ENCODE measurements around the gene SLC17A2. TPM values are rescaled to one million over a fixed set of nuclear protein-coding genes. Genes with fewer than 3 reads are reported as not detected.

SLC17A2 gene
- total and polyA plus RNA-seq, 12 donors, result not detected

DNA sequence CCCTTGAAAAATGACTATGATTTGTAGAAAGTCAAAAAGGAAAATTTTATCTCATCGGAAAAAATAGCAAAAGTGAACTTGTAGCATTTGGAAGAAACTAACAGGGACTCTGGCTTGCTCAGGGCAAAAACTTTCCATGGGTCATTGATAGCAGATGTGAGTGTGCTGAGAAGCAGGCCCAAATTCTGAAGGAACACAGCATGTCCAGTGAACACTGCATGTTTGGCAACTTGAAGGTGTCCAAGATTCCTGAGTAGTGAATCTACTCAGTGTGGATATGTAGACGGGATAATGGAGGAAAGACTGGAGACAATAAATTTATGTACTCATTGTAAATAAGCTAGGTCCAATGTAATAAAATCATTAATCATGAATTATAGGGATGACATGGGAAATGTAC is 8.2 kb downstream of the SLC17A2 start:
- TF ChIP-seq CTCF (IDR thresholded peaks at IDR 0.05), result no peak
- Histone ChIP-seq H3K27ac (peak overlapping the region in 1 of 10 donors; percentile 37), H3K4me3 (no peak overlapping the region), H3K4me1 (peaks cover 0 to 6% (median 0%) of the 10 kb centered on the region in 9 donors), H3K36me3 (no peaks in the 10 kb centered on the region), H3K9me3 (no peaks in the 10 kb centered on the region), H3K27me3 (peaks cover 0 to 5% (median 0%) of the 10 kb centered on the region in 7 donors)
- WGBS, 2 donors, result 63 to 71% methylated on average over 2 of the region's 2 CpGs
- intact Hi-C loops (cut with DNase I), result no loop called here
- ATAC-seq (peak in 7 of 8 donors; percentile 39 to 85 (median 73)), DNase-seq (peak in 1 of 2 donors; percentile 13)

DNA sequence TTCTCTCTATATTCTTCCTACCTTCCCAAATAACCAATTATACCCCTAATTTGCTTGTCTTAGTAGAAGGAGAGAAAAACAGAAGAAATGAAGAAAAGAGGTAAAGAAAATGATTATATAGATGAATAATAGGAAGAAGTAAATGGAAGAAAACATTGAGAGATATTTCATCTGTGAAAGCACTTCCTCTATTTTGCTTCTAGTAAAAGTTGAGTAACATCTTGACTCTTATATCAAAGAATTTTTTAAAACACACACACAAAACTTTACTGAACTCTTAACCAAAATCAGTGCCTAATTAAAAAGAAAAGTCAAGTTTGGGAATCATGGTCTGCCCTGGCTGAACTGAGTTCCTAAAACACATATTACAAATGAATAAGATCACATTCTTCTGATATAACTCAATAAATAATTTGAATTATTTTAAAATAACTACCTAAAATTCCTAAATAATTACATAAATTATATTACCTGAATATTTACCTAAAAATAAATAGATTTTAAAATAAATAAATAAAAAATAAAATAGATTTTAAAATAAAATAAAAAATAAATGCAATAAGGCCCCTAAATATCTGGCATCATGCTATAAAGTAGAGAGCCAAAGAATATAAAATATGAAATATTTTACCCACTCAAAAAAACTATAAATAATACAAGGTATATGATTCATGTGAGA is 8.8 kb downstream of the SLC17A2 start:
- Histone ChIP-seq H3K36me3 (no peaks in the 10 kb centered on the region), H3K9me3 (no peaks in the 10 kb centered on the region), H3K4me1 (peaks cover 0 to 3% (median 0%) of the 10 kb centered on the region in 9 donors), H3K27me3 (peaks cover 0 to 5% (median 0%) of the 10 kb centered on the region in 7 donors), H3K4me3 (no peak overlapping the region), H3K27ac (peak overlapping the region in 1 of 10 donors; percentile 37)
- no peak for TF ChIP-seq CTCF (IDR thresholded peaks at IDR 0.05)
- ATAC-seq, result no peak
- intact Hi-C loops (cut with DNase I), result no loop called here
- no peak for DNase-seq

GRCh38 chr6:25919657-25920056 is 10.8 kb downstream of the SLC17A2 start:
- Histone ChIP-seq H3K9me3 (no peaks in the 10 kb centered on the region), H3K4me1 (peaks cover 0 to 3% (median 0%) of the 10 kb centered on the region in 9 donors), H3K27ac (no peak overlapping the region), H3K27me3 (peaks cover 0 to 12% (median 0%) of the 10 kb centered on the region in 7 donors), H3K36me3 (no peaks in the 10 kb centered on the region), H3K4me3 (no peak overlapping the region)
- TF ChIP-seq CTCF (IDR thresholded peaks at IDR 0.05), result no peak
- WGBS, 2 donors, result 86 to 89% methylated on average over 4 to 5 of the region's 5 CpGs
- DNase-seq (no peak), ATAC-seq (no peak)
- intact Hi-C loops (cut with DNase I), result no loop called here

GRCh38 chr6:25918083-25918683 is 12.3 kb downstream of the SLC17A2 start:
- intact Hi-C loops (cut with DNase I), result no loop called here
- Histone ChIP-seq H3K27ac (no peak overlapping the region), H3K4me1 (peaks cover 0 to 3% (median 0%) of the 10 kb centered on the region in 9 donors), H3K27me3 (peaks cover 0 to 7% (median 0%) of the 10 kb centered on the region in 7 donors), H3K9me3 (no peaks in the 10 kb centered on the region), H3K36me3 (no peaks in the 10 kb centered on the region), H3K4me3 (no peak overlapping the region)
- ATAC-seq (no peak), DNase-seq (no peak)
- WGBS, 2 donors, result 73 to 79% methylated on average over 5 of the region's 5 CpGs
- TF ChIP-seq CTCF (IDR thresholded peaks at IDR 0.05), result no peak
